ES-I3 (cell line): ENCODE results near the gene HLA-DQB1.
A peak's percentile ranks its signal among the peaks of the same experiment; 100 is the strongest.
"Not testable (repeated sequence)": the region's sequence is repeated elsewhere in the genome, so short reads cannot be mapped to it uniquely, and the experiment has no call there.

Experiments used
- H3K36me3 ChIP-seq: 2 replicates; pipeline ENCODE4 v1.6.1; 2013; ENCODE audit warnings: mild to moderate bottlenecking, low read length, control low read depth, moderate library complexity; ENCODE audit not compliant: insufficient read depth
- H3K4me1 ChIP-seq: 2 replicates; pipeline ENCODE4 v1.6.1; 2013; ENCODE audit warnings: mild to moderate bottlenecking, control low read depth, low read length; ENCODE audit not compliant: insufficient read depth
- H3K9ac ChIP-seq: 2 replicates; pipeline ENCODE4 v1.6.1; 2013; ENCODE audit warnings: low read depth, mild to moderate bottlenecking, low read length, moderate library complexity
- H3K9me3 ChIP-seq: 2 replicates; pipeline ENCODE4 v1.6.1; 2013; ENCODE audit warnings: mild to moderate bottlenecking, low read length, moderate library complexity; ENCODE audit not compliant: control insufficient read depth, insufficient read depth

HLA-DQB1 gene

DNA sequence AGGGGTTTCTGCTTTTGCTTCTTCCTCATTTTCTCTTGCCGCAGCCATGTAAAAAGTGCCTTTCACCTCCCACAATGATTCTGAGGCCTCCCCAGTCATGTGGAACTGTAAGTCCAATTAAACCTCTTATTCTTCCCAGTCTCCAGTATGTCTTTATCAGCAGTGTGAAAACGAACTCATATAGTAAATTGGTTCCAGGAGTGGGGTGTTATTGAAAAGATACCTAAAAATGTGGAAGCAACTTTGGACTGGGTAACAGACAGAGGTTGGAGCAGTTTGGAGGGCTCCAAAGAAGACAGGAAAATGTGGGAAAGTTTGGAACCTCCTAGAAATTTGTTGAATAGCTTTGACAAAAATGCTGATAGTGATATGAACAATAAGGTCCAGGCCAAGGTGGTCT is 5.5 kb upstream of the HLA-DQB1 start:
- not testable (repeated sequence) for H3K36me3 ChIP-seq, H3K9me3 ChIP-seq, H3K4me1 ChIP-seq, H3K9ac ChIP-seq

DNA sequence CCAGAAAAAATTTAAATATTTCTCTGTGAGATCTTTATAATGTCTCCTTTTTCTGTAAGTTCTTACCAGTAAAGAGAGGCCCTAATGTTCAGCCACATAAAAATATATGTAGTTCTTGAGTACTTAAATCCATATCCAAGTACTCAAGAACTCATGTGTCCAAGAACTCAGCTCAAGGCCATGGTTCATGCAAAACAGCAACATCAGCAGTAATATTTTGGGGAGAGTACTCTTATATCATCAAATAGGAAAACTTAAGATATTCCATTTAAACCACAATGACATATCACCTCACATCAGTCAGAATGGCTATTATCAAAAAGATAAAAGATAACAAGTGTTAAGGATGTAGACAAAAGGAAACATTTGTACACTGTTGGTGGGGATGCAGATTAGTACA is 3.4 kb upstream of the HLA-DQB1 start:
- H3K4me1 ChIP-seq = 0 out of 2 replicates have a peak, but pooled peaks cover 4% of the 10 kb centered on the region
- H3K36me3 ChIP-seq = no peaks in the 10 kb centered on the region
- no peak overlapping the region for H3K9ac ChIP-seq
- H3K9me3 ChIP-seq = no peaks in the 10 kb centered on the region

DNA sequence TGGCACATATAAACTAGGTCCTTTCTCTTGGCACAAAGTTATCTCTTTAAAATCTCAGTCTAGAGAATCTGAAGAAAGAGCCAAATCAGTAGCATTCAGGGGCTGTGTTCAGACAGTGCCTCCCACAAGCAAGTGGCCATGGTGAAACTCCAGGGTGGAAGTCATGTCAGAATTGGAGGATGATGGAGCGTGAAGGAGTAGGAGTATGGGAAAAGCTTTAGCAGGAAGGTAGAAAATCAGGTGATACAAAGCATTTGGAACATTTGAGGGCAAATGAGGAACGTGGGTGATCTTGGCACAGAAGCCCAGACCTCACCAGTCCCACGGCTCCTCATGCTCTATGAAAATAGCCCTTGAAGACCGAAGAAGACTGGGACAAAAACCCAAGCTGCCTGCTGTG is 2.8 kb upstream of the HLA-DQB1 start:
- no peaks in the 10 kb centered on the region for H3K9me3 ChIP-seq
- H3K36me3 ChIP-seq = no peaks in the 10 kb centered on the region
- no peak overlapping the region for H3K9ac ChIP-seq
- H3K4me1 ChIP-seq = 0 out of 2 replicates have a peak, but pooled peaks cover 4% of the 10 kb centered on the region

DNA sequence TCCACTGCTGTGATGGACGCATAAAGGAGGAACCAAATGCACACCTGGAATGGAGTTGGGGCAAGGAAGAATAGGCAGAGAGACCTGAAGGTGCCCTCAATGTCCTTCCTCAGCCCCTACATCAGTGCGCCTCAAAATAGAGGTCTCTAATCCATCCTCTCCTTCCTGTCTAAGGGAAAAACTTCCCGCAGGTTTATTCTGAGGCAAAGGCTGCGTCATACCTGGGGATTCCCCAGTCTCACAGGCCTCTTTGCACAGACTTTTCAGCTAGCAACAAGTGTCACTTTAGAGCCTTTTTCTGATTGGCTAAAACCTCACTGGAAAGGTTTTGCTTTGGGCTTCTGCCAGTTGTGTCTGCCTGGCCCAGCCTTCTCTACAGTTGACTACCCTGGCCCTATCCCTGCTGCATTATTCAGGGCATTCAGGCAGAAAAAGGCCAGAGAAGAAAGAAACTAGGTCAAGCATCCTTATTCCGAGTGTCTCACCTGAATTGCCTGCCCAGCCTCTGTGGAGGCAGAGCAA is 1.8 kb upstream of the HLA-DQB1 start:
- Histone ChIP-seq H3K9me3 (no peaks in the 10 kb centered on the region), H3K36me3 (no peaks in the 10 kb centered on the region), H3K9ac (no peak overlapping the region), H3K4me1 (0 out of 2 replicates have a peak, but pooled peaks cover 4% of the 10 kb centered on the region)

DNA sequence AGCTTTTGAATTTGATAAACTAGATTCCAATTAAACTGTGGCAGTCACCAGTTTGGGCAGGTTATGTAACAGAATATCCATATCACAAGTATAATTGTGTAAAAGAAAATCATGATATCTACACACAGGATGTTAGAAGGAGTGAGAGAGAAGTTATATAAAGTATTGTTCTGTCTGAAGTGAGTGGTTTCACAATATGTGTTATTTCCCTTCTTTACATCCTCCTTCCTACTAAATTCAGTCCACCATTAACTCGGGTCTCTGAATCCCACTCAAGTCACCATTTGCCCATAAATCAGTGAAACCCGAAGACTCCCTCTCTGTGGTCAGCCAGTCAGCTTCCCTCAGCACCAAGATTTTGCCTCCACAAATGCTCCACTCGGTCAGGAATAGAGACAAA is 796 bp downstream of the HLA-DQB1 start:
- no peaks in the 10 kb centered on the region for H3K9me3 ChIP-seq
- peak overlapping the region; percentile 59; the same call in 1 of the 2 replicates for H3K9ac ChIP-seq
- H3K4me1 ChIP-seq = 0 out of 2 replicates have a peak, but pooled peaks cover 4% of the 10 kb centered on the region
- peaks cover 1% of the 10 kb centered on the region; the same call in 1 of the 2 replicates for H3K36me3 ChIP-seq

DNA sequence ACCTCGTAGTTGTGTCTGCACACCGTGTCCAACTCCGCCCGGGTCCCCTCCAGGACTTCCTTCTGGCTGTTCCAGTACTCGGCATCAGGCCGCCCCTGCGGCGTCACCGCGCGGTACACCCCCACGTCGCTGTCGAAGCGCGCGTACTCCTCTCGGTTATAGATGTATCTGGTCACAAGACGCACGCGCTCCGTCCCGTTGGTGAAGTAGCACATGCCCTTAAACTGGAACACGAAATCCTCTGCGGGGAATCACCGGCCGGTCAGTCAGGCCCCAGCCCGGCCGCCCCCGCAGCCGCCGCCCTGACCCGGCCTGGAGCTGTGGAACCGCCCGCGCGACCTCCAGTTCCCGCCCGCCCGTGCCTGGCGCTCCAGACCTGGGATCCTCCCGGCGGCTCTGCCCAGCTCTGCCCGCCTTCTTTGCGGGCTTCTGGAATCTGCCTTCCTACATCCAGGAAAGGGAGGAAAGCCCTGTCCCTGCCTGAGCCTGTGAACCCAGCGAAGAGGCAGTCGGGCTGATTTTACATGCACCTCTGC is 1.6 kb downstream of the HLA-DQB1 start:
- Histone ChIP-seq H3K36me3 (peaks cover 5% of the 10 kb centered on the region; the same call in 1 of the 2 replicates), H3K4me1 (0 out of 2 replicates have a peak, but pooled peaks cover 4% of the 10 kb centered on the region), H3K9ac (peak overlapping the region; percentile 59; the same call in 1 of the 2 replicates)

DNA sequence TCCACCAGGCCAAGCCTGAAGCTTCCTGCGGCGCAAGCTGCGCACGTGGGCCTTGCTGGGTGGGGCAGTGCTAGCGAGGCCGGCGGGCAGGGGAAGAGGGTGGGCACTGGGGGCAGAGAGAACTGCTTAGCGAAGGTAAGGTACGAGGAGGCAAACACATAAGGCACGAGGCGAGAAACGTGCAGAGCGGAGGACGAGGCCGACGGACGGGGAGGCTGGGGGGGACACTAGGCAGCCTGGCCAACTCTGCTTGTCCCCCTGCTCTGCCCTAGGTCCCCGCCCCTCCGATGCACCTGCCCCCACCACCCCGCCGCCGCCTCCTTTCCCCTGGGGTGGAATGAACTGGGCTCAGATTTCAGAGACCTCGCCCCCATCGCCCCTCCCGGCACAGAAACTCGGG is 2.1 kb downstream of the HLA-DQB1 start:
- H3K4me1 ChIP-seq = 0 out of 2 replicates have a peak, but pooled peaks cover 4% of the 10 kb centered on the region
- no peaks in the 10 kb centered on the region for H3K9me3 ChIP-seq
- peak overlapping the region; percentile 59; the same call in 1 of the 2 replicates for H3K9ac ChIP-seq
- H3K36me3 ChIP-seq = peaks cover 5% of the 10 kb centered on the region; the same call in 1 of the 2 replicates

More for the DNA sequence above, 1.6 kb downstream of the HLA-DQB1 start:
- H3K9me3 ChIP-seq = no peaks in the 10 kb centered on the region

DNA sequence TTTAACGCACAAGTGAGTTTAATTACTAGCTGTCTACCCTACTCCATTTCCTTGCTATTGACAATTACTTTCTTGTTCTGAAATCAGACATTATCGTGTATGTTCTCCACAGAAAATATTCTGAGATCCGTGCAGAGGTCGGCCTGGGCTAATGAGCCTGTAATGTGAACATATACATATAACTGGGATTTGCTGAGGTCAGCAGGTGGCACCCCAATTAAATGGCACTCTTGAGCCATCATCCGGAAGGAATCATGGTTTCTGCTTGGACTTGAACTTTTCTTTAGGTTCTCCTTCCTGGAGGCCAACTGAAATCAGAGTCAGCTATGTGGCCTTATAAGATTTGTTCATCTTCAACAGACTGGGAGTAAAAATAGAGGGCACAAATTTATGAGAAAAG is 3.6 kb downstream of the HLA-DQB1 start:
- H3K9me3 ChIP-seq = no peaks in the 10 kb centered on the region
- no peak overlapping the region for H3K9ac ChIP-seq
- H3K4me1 ChIP-seq = peaks cover 9% of the 10 kb centered on the region; the same call in 1 of the 2 replicates
- H3K36me3 ChIP-seq = peaks cover 5% of the 10 kb centered on the region; the same call in 1 of the 2 replicates

DNA sequence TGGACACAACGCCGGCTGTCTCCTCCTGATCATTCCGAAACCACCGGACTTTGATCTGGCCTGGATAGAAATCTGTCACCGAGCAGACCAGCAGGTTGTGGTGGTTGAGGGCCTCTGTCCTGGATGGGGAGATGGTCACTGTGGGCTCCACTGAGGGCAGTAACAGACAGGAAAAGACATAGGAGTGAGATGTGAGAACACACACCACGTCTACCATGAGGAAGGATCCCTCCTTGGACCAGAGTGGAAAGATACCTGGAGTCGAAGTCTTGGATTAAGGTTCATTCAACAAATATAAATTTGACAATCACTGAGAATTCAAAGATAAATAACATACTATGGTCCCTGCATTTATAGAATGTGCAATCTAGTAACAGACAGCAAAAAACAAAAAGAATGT is 4.4 kb downstream of the HLA-DQB1 start:
- peaks cover 5% of the 10 kb centered on the region; the same call in 1 of the 2 replicates for H3K36me3 ChIP-seq
- H3K9me3 ChIP-seq = no peaks in the 10 kb centered on the region; the same call in 1 of the 2 replicates
- no peak overlapping the region for H3K9ac ChIP-seq
- H3K4me1 ChIP-seq = peaks cover 10% of the 10 kb centered on the region; the same call in 1 of the 2 replicates

DNA sequence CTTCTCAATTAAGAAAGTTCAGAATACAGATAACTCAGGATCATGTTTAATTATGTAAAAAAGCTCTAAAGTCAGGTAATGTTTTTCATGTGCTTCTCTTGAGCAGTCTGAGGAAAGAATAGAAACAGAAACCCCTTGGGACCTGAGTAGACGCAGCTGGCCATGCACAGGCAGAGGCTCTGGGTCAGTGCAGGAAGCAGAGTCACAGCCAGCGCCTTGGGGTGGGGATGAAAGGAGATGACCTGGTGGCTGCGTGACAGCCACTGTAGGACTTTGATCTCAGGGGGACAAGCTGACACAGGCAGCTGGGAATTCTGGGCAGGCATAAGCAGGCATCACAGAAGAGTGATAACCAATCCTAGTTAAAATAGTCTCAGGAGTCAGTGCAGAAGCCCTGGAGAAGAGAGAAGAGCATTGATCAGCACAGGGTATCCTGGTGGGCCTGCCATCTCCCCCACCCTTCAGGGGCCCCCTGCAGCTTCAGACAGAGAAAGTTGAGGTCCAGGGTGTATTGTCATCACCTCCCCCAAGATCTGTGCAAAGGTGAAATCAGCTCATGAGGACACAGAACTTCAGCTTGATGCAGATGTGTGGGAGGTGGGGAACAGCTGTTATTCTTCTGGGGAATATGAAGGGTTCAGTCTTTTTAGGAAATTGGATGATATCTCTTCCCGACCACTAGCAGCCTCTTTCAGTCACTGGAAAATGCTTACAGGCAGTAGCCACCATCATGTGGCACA is 6.4 kb downstream of the HLA-DQB1 start:
- no peak overlapping the region for H3K9ac ChIP-seq
- H3K36me3 ChIP-seq = peaks cover 5% of the 10 kb centered on the region; the same call in 1 of the 2 replicates
- H3K4me1 ChIP-seq = peaks cover 17% of the 10 kb centered on the region; the same call in 1 of the 2 replicates
- no peaks in the 10 kb centered on the region; the same call in 1 of the 2 replicates for H3K9me3 ChIP-seq

DNA sequence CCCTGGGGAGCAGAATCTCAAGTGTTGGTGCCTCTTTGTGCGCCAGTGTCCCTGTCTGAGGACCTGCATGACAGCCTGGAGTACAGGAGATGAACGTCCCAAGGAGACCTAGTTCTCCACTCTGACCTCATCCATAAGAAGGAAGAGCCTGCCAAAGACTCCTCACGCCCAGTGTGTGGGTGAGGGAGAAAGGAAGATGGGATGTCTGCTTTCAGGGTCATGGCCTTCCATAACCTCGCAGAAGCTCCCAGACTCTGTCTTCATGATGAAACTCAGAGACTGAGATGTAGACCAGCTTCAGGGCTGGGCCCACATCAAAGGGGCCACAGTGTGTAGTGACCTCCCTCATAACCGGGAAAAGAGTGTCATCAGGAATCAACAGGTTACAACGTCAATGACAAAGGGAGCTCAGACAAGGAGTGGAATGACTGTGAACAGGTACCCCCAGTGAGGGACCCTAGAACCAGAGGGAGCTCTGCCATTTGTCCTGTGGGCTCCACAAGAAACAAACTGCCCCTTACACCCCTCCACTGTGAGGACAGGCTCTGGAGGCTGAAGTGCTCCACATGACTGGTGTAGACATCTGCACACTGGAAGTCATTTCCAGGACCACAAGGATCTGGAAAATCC is 8.1 kb downstream of the HLA-DQB1 start:
- Histone ChIP-seq H3K9me3 (no peaks in the 10 kb centered on the region; the same call in 1 of the 2 replicates), H3K4me1 (peaks cover 20% of the 10 kb centered on the region; the same call in 1 of the 2 replicates), H3K36me3 (peaks cover 5% of the 10 kb centered on the region; the same call in 1 of the 2 replicates), H3K9ac (no peak overlapping the region)

DNA sequence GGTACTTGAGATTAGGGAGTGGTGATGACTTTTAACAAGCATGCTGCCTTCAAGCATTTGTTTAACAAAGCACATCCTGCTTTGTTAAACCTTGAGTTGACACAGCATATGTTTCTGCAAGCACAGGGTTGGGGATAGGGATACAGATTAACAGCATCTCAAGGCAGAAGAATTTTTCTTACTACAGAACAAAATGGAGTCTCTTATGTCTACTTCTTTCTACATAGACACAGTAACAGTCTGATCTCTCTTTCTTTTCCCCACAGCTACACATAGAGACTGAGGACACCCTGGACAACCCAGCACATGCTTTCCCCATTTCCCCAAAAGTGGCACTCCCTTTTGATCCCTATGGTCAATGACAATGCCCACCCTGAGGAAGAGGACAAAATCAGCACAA is 8.6 kb downstream of the HLA-DQB1 start:
- not testable (repeated sequence) for H3K9ac ChIP-seq, H3K9me3 ChIP-seq, H3K36me3 ChIP-seq
- peaks cover 20% of the 10 kb centered on the region; the same call in 1 of the 2 replicates for H3K4me1 ChIP-seq

DNA sequence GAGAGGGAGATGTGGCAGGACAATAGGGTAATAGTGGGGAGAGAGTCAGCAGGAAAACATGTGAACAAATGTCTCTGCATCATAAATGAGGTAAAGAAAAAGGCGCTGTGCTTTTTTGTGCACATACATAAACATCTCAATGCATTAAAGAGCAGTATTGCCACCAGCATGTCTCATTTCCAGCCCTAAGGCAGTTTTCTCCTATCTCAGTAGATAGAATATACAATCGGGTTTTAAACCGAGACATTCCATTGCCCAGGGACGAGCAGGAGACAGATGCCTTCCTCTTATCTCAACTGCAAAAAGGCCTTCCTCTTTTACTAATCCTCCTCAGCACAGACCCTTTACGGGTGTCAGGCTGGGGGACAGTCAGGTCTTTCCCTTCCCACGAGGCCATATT is 9.1 kb downstream of the HLA-DQB1 start:
- H3K9ac ChIP-seq, H3K36me3 ChIP-seq, H3K9me3 ChIP-seq: not testable (repeated sequence)

DNA sequence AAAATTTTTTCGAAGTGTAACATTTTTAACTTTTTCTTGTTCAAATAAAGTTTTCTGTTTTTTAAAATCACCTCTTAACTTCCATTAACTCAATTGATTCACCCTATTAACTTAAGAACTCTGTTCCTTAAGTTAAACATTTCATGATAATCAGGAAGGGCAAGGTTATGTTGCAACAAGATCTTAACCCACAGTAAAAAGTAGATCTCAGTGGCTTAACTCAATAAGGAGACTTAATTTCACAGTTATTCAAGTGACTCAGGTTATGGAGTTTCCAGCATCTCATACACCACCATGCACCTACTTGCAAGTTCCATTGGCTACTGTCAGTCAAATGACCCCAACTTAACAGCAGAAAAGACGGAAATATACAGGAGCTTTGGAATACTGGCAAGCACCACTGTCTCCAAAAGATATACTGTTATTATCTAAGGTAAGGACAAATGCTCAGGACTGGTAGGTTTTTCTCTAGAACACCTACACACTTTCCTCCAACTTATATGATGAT is 11.2 kb downstream of the HLA-DQB1 start:
- Histone ChIP-seq H3K9me3 (no peaks in the 10 kb centered on the region; the same call in 1 of the 2 replicates), H3K4me1 (peaks cover 20% of the 10 kb centered on the region; the same call in 1 of the 2 replicates), H3K36me3 (no peaks in the 10 kb centered on the region), H3K9ac (no peak overlapping the region)

More for the DNA sequence above, 9.1 kb downstream of the HLA-DQB1 start:
- H3K4me1 ChIP-seq = peaks cover 20% of the 10 kb centered on the region; the same call in 1 of the 2 replicates
